Mesenteric fat pad (tissue), 1 donor: ENCODE measurements around the gene MICAL3. TPM values are rescaled to one million over a fixed set of nuclear protein-coding genes. Genes with fewer than 3 reads are reported as not detected.

Source experiments
- DNase-seq: peaks from one replicate; pipeline ENCODE4 v3.0.0-alpha.2; 2020; ENCODE audit warnings: low spot score
- total RNA-seq: library from RNA; stranded (reverse); fragmentation: NEBNext Ultra II Directional; extraction: Animal tissue kit (Norgen Biotek cat#: 25700); gene quantifications from one replicate; pipeline ENCODE4 v1.2.1, GENCODE V29; 2021
- donor health status: DM: yes; HTN: yes; CAD: no.

The MICAL3 gene
- total RNA-seq, 1 donor from 2014 or later, result 65.2 TPM

DNA sequence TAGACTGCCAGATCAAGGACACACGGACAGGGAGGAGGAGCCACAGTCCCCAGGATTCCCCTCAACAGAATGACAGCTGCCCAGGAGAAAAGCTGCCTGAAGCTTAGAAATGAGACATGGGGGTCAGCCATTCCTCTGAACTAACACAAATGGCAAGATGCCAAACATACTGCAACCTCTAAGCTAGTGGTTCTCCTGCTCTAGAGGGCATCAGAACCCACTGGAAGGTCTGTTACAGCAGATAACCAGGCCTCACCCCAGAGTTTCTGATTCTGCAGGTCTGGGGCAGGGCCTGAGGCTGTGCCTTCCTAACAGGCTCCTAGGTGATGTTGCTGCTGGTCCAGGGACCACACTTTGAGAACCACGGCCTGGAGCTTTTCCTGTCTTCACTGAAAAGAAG, 221.5 kb downstream of the MICAL3 start:
- DNase-seq, result no peak

DNA sequence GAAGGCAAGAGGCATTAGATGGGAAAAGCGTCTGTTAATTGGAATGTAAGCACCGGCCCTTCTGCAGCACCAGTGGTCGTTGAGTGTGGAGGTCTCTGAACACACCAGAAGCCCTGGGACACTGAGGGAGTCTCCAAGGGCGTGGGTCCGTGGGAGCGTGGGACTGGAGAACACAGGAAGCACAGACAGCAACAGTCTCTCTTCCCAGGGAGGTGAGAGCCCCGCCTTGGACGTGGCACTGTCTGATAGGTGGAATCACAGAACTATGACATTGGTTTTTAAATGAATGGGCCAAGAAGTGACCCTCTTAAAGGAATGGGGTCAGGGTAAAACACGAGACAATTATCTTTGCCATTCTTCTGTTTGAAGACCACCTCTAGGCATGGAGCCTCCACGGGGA, 221.9 kb downstream of the MICAL3 start:
- no peak for DNase-seq

DNA sequence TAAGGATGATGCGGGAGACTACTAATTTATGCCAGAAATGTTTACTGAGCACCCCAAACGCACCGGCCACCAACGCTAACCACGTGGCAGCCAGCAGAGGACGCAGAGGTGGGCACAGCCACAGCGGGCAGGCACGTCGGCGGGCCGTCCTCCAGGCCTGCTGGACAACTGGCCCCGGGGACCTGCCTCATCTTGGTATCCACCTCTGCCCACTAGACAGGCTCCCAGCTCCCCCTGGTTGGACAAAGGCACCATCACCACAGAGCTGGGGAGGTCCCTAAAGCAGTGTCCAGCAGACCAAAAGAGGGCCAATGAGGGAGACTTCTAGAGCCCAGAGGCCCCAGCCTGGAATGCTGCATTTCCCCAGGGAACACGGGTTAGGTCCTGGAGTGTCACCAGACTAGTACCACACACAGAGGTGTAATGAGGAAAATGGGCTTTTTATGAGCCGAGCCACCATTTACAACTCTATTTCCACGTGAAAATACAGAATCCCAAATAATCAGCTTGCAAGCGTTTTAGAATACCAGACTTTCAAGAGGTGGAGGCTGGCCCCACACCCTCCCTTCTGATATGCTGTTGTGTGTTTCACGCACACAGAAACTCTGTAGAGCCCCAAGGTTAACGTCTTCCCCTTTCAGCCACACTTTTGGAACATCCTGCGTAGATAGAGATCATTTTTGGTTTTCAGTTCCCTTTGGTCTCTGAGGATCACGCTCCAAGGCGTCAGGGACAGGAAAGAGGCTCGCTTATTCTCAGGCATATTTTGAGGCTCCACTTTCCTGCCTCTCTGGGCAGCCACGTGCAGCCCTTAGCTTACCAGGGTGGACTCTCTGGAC, 226.4 kb downstream of the MICAL3 start:
- no peak for DNase-seq

DNA sequence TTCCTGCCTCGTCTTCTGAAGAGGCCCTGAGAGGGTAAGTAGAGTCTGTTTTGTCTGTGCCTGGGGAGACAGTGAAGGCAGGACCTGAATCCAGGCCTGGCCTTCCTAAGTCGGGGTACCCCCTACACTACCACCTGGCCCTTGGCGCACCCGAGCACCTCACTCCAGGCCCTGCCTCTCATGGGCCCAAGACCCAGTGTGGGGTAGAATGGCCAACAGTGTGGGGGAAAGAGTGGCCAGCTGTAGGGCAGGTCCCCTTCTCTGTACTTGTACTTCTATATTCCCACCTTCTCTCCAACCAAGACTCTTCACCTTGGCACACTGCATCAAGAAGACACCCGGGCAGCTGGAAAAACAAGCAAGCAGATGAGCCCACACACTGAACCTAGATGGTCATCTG, 227.7 kb downstream of the MICAL3 start:
- DNase-seq, result no peak

DNA sequence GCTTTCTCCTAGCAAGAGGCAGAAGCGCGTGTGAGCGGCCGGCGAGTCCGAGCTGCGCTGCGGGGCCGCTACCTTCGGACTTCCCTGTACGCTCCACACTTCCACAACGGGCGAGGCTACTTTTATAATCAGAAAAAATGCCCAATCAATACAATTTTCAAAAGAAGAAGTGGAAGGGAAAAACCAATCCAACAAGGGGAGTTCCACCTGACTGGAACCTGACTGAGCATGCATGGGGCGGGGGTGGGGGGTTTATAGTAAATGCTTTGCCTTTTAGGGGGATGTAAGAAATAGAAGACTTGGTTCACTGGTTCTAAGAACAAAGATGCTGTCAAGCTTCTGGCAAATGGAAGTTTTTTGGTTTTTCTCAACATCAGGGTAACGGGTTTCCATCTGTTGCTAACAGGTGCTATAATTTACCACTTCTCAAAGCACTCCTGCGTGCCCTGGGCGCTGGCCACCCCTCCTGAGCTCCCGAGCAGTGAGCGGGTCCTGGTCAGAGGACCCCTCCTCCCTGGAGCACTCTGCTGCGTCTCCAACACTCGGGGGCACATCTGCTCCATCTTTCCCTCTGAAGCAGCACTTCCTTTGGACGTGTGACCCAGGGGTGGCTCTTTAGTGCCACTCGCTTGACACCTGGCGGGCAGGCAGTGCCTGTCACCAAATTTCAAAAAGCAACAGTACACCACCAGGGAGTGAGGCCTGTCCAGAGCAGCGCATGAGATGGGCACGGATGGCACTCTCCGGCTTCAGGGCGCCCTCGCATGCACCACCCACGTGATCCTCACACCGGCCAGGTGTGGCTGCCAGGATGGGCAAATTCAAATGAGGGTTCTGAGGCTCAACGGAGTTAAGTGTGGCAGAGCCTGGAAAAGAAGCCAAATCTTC, 228.5 kb downstream of the MICAL3 start:
- no peak for DNase-seq

DNA sequence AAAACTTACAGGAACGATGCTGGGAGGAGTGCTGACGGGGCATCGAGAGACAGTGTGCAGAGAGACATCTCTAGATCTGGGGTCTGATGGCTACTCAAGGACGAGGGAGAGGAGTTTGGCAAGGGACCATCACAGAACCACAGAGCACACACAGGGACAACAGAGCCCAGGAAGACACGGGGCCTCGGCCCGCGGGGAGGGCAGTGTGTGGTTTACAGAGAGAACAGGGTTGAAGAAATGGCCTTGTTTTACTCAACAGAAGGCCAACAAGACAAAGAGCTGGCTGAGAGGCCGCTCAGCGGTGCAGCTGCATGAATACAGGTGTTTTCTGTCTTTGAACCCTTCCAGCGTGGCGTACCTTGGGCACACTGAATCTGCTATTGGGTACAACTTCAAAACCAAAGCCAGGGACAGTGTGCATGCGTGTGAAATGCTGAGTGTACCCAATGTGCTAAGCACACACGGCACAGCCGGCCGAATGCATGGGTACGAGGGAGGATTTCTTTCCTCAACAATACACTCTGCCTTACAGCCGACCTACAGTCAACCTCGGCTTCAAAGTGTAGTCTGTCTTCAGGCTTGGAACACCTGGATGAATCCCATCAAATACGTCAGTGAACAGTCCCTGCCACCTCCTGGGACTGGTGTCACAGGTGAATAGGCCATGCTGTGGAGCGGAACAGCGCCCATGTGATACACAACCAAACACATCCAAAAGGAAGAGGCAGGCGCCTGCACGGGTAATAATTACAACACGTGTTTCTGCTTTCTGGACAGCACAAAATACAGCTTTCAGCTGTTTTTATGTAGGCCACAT, 229.4 kb downstream of the MICAL3 start:
- no peak for DNase-seq

DNA sequence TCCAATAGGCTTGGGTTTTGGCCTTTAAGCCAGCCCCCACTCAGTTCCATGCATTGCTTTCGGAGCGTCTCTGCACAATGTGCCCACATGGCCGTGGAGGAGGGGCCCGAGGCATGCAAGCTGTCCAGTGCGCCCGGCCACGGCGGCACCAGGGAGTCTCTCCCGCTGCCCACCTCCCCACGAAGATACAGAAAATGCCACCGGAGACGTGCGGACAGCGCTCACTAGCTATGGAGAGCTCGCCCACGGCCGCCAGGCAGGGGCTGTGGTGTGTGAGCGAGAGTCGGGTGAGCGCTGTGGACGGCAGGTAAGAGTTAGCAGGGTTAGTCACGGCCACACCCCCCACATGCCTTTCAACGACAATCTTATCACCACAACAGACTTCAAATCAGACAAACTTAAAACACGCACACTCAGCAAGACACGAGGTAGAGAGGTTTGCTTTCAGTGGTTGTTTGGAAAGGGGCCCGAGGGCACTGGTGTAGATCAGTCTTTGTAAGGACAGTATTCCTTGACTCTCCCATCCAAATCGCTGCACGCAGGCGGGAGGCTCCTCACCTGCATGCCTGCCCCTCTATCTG, 231.4 kb downstream of the MICAL3 start:
- DNase-seq, result no peak

DNA sequence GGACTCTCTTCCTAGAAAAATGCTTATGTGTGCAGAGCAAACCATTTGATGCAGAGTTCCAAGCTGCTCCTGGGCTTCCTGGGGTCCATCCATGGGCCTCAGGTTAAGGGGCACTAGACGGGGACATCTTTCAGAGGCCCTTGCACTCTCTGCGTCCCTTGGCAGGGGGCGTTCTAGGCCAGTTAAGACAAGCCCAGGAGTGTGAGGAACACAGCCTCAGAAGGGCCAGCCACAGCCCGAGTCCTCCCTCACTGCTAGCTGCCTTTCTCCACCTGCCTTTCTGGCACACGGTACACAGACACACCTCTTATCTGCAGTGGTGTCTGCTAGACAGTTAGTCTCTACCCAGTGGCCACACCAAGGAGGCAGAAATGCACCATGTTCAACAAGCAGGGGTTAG, 232.1 kb downstream of the MICAL3 start:
- DNase-seq, result no peak

DNA sequence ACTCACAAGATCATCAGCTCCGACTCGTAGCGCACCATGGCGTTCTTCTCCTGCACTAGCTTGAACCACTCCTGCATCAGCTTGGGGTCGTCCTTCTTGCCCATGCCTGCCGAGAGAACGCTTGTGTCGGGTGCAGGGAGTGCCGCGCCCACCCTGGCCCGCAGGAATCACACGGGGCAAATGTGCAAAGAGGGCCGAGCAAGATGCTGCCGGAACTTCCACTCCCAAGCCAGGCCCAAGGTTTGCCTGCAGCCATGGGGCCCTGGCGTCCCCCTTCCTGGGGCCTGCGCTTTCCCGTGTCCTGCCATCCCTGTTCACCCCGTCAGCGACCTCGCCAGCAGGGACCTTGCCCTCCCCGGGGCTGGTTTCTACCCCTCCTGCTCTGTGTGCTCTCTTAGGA, 233.2 kb downstream of the MICAL3 start:
- no peak for DNase-seq

DNA sequence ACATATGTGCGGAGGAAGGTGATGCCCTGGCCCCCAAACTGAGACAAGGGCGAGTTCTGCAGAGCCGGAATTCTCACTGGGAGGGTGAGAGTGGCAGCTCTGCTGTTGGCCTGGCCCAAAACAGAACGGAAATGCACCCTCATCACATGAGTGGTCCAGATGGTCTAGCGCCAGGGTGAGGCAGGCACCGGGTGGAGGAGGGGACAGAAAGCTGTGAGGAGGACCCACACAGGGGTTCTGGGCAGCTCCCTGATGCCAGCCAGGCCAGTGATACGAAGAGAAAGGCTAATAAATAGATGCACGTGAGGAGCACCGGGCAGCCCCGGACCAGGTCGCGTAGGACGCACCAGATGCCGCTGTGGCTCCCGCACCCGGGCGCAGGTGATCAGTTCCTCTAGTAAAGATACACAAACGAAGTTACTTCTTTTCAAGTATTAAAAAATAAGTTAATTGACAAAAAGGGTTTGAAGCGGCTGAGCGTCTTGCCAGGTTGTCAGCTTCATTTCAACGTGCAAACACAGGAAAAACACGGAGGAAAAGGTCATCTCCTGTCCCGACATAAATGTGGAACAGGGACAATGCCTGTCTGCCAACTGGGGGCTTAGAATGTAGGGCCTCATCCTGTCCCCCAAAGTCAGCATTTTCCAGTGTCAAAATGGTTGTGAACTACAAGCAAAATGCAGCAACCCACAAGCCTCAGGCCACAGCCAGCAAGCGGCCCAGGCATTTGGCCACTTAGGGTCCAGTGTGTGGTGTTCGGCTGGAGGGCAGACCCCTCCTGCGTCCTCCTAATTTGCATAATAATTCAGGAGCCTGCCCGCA, 234.8 kb downstream of the MICAL3 start:
- DNase-seq, result no peak

DNA sequence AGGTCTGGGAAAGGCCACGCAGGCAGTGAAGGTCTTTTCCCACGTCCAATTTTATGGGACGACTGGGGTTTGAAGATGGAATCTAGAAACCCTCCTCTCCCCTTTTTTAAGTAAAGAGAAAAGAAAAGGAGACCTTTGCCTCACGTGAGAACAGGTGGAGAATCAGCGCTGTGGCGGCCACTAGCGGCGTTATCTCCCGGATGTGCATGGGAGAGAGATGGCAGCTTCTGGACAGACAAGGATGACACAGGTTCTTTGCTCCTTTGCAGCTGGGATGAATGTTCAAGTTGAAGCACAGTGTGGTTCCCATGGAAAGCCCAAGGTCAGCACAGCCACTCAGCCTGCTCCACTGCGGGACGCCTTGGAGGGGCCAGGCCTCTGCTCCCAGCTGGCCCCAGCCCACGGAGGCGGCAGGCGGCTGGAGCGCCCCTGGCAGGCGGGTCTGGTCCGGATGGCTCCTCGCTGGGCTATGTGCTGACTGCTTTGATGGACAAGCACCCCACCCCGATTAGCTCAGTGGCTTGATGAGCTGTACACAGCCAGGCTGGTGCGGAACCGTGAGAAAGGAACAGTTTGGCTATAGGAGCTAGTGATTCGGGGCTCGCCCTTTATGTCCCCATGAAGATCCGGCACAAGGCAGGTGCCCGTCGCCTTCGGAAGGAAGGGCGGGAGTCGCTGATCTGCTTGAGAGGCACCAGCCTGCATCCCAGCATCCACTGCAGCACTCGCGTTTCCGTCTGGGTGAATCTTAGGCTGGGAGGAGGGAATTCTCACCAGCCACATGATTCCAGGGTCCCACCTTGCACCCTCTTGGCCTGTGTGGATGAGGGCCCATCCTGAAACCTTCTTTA, 235.6 kb downstream of the MICAL3 start:
- DNase-seq, result no peak

DNA sequence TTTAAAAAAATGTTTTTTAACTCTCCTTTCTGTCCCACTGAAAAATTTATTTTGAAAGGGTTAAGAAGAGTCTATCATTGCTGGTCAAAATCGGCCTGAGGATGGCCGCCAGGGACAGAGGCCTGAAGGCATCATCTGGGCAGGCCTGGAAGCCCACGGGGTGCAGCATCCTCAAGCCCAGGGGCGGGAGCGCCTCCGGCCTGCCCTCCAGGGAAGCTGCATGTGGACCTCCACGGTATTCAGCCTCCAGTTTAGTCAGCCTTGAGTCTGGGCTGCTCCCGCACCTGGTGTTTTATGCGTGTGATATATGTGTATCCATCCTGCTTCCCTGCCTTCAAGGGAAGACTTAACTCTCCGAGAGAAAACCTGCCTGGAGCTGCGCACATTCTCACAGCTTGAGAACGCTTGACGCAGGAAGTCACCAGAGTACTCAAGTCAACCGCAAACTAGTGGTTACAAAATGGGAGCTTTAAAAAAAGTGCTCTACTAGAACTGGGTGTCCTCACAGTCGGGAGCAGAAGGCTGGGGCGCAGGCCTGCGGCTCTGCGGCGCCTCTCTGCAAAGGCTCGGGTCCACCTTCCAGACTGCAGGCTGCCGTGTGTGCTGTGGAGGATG, 236.5 kb downstream of the MICAL3 start:
- DNase-seq, result no peak

DNA sequence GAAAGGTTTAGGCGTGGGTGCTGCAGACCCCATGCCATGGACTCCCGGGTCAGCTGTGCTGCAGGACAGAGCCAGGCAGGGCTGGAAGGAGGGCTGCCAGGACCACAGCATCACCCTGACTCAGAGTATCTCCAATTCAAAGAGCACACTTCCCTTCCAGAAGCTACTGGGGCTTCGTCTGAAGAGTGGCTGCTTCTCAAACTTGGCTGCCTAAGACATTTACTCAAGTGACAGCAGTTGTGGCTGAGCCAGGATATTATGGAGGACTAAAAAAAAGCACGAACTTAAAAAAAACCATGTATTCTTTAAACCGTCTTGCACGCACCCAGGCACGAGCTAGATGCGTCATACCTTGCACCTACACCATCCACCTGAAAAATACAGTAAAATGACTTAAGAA, 237.1 kb downstream of the MICAL3 start:
- no peak for DNase-seq

DNA sequence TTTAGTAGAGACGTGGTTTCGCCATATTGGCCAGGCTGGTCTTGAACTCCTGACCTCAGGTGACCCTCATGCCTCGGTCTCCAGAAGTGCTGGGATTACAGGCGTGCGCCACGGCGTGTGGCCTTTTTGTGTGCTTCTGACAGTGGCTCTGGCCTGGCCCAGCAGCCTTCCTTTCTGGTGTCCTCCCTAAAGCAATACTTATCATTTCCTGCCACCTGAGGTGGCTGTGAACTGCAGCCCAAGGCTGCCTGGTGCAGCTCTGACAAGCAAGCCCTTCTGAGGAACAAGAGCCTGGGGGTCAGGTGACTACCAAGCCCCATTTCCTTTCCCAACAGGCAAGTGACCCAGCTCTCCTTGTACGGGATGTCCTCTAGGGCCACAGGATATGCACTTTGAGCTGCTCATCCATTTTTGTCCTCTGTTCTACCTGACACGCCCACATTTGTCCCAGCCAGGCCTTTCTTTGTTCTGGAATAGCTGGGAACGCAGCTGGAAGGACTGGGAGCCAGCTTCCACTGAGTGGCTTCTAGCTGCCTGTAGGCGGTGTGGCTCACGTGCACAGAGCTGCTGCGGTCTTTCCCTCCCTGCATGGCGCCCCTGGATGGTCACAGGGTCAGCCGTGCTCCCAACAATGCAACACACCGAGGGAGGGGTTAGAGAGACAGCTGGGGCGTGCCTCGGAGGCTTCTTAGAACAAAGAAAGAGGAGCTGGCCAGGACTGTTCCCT, 237.8 kb downstream of the MICAL3 start:
- DNase-seq, result no peak

DNA sequence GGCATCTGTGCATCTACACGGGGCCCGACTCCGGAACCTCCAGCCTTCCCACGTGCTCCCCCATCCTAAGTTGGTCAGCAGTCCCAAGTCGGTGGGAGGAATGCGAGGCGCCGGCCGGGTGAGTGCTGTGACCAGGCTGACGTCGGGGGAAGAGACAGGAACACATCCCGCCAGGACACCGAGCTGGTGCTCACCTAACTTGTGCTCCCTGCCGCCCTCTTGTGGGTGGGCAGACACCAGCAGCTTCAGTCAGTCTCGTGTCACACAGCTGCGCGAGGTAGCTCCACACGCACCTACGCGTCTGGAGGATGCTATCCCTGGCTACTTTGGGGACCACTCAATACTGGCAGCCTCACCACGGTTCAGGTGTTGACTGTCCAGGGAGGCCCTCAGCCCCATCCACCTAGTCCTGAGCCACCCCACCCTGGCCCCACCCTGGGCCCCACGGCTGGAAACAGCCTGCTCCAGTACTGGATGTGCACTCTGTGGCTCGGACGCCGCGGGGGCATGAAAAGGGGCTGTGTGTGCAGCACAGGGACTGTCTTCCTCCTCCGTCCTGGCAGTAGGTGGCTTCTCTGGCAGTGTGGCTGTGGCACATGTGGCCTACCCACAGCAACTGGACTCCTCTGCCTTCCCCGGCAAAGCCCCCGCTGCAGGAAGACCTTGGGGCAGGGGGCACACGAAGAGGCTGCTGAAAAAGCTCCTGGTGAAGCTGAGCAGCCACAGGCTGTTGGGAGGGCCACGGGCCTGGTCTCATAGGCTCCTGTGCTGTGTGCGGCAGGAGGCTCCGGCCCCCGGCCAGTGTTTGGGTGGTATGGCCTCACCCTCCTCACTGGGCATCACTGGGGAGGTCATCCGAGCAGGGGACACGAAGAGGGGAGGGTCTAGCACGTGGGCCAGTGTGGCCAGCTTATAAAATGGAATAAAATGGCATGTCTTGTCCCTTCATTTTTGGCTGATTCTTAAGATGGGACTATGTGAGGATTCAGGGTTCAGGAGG, 238.9 kb downstream of the MICAL3 start:
- DNase-seq, result no peak

DNA sequence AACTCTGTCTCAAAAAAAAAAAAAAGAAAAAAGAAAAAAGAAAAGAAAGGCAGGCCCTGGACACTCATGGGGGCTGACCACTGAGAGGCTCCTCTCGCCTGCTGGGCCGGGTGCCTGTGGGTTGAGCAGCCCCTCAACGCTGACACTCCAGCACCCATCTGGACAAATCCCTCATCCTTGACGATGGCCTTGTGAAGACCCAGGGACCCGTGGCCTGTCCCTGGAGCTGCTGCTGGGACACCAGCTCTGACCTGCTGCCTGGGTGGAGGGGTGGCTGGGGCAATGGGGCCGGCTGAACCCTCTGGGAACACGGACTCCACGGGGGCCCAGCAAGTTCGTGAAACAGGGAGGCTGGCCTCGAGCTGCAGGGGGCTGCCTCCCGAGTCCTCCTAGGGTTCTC, 239.6 kb downstream of the MICAL3 start:
- DNase-seq, result no peak
